OCI-LY7 (cell line): Measurements from ENCODE around the gene OPTN.

Experiments used
- CTCF ChIP-seq: fragments of 200-600 bp; sonication (generic); conservative IDR thresholded peaks from 2 replicates; pipeline ENCODE4 v1.5.1; 2014; ENCODE audit warnings: mild to moderate bottlenecking, antibody characterized with exemption, low read length, moderate library complexity, mixed read lengths
- EZH2phosphoT487 ChIP-seq: fragments of 200-600 bp; sonication (generic); IDR thresholded peaks from 2 replicates; pipeline ENCODE4 v1.6.1; 2018; ENCODE audit warnings: low read depth, borderline replicate concordance, mild to moderate bottlenecking, mixed run types, antibody characterized with exemption, low read length, moderate library complexity, mixed read lengths

DNA sequence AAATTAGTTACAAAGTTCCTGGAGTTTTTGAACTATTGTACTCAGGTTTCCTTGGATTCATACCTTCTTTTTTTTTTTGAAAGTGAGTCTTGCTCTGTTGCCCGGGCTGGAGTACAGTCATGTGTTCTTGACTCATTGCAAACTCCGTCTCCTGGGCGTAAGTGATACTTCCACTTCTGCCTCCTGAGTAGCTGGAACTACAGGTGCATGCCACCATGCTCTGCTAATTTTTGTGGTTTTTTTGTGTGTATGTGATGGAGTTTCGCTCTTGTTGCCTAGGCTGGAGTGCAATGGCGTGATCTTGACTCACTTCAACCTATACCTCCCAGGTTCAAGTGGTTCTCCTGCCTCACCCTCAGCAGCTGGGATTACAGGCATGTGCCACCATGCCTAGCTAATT is 83.7 kb downstream of the OPTN start:
- TF ChIP-seq EZH2phosphoT487: no peak
- no peak for TF ChIP-seq CTCF
